Natural killer cell (primary cell): ENCODE data around the gene AKTIP. TPM values are rescaled to one million over a fixed set of nuclear protein-coding genes. Genes with fewer than 3 reads are reported as not detected.
"Not testable (repeated sequence)": the region's sequence is repeated elsewhere in the genome, so short reads cannot be mapped to it uniquely, and the experiment has no call there.

Experiments
- ATAC-seq, 3 donors: fragments of 150-1000 bp in 2 of 3; fragments of 200-7000 bp in 1 of 3; cut with Tn5 transposase; 1 replicate in 1 of 3; 2 replicates in 2 of 3; pipeline ENCODE4 v1.10.0; 2021; ENCODE audit warnings: mild to moderate bottlenecking in 2 of 3, moderate library complexity in 2 of 3
- DNase-seq, 2 donors: peaks; one replicate each; pipeline versions ENCODE4 v3.0.0 to v3.0.0-alpha.2; 2013 to 2021; ENCODE audit warnings: mixed read lengths in 1 of 2
- H3K27ac ChIP-seq: one replicate; pipeline ENCODE4 v1.5.1; 2013; ENCODE audit warnings: mild to moderate bottlenecking, low read length
- H3K27me3 ChIP-seq: one replicate; pipeline ENCODE4 v1.6.1; 2013; ENCODE audit warnings: low read length; ENCODE audit not compliant: control insufficient read depth, insufficient read depth
- H3K36me3 ChIP-seq: one replicate; pipeline ENCODE4 v1.6.1; 2013; ENCODE audit warnings: low read length; ENCODE audit not compliant: control insufficient read depth, insufficient read depth
- H3K4me1 ChIP-seq: one replicate; pipeline ENCODE4 v1.6.1; 2013; ENCODE audit warnings: low read length; ENCODE audit not compliant: control insufficient read depth, insufficient read depth
- H3K4me3 ChIP-seq: one replicate; pipeline ENCODE4 v1.5.1; 2013; ENCODE audit warnings: low read length
- H3K9me3 ChIP-seq: one replicate; pipeline ENCODE4 v1.6.1; 2013; ENCODE audit warnings: low read length; ENCODE audit not compliant: control insufficient read depth, insufficient read depth
- H3K27ac Mint-ChIP-seq, 2 donors: one replicate each; pipeline ENCODE4 v1.8.0; 2022; ENCODE audit warnings: mild to moderate bottlenecking in 2 of 2, mixed read lengths in 2 of 2, moderate library complexity in 1 of 2
- H3K27me3 Mint-ChIP-seq, 2 donors: one replicate each; pipeline ENCODE4 v1.8.0; 2022; ENCODE audit warnings: low read depth in 2 of 2, mixed read lengths in 2 of 2
- H3K36me3 Mint-ChIP-seq: one replicate; pipeline ENCODE4 v1.8.0; 2022; ENCODE audit warnings: mixed read lengths
- H3K4me1 Mint-ChIP-seq, 2 donors: one replicate each; pipeline ENCODE4 v1.8.0; 2022; ENCODE audit warnings: mixed read lengths in 2 of 2
- H3K4me3 Mint-ChIP-seq: one replicate; pipeline ENCODE4 v1.8.0; 2022; ENCODE audit warnings: mild to moderate bottlenecking, moderate library complexity, mixed read lengths
- H3K9me3 Mint-ChIP-seq, 2 donors: one replicate each; pipeline ENCODE4 v1.8.0; 2022; ENCODE audit warnings: mixed read lengths in 2 of 2
- CTCF ChIP-seq: fragments of 200-600 bp; IDR thresholded peaks from one replicate; pipeline ENCODE4 v1.8.0; 2022; ENCODE audit warnings: antibody characterized with exemption
- WGBS: methylation state at CpG from one replicate; pipeline ENCODE4 v1.1.7; 2013; ENCODE audit warnings: missing lambda C conversion rate; ENCODE audit not compliant: insufficient coverage; 5-methylcytosine and 5-hydroxymethylcytosine counted together
- intact Hi-C: fragments of 100-400 bp; cut with micrococcal nuclease; formaldehyde crosslinking; loops from one replicate; pipeline ENCODE4 v1.14.2; 2022
- total RNA-seq, 4 donors: library from RNA; stranded (reverse); fragments of 120-200 nt in 1 of 4; gene quantifications; one replicate each; pipeline versions ENCODE4 v1.2.3 to v1.2.4, GENCODE V29; 2013 to 2022

The AKTIP gene
- total RNA-seq, 3 donors from 2014 or later (not counting 1 experiment from before 2014, with no cell fraction given) = 22.0 to 33.2 (median 23.2) TPM

GRCh38 chr16:53517851-53518250 is 14.8 kb upstream of the AKTIP start:
- Histone ChIP-seq H3K27me3 (no peaks in the 10 kb centered on the region), H3K27ac (no peak overlapping the region), H3K9me3 (no peaks in the 10 kb centered on the region), H3K4me3 (no peak overlapping the region), H3K36me3 (no peaks in the 10 kb centered on the region), H3K4me1 (peaks cover 66% of the 10 kb centered on the region)
- Mint-ChIP-seq H3K27ac (peak overlapping the region; percentile 88 to 93), H3K4me3 (peak overlapping the region; percentile 84), H3K9me3 (no peaks in the 10 kb centered on the region), H3K4me1 (peaks cover 67 to 72% of the 10 kb centered on the region in 2 donors), H3K27me3 (peaks cover under 1 to 2% of the 10 kb centered on the region in 2 donors), H3K36me3 (no peaks in the 10 kb centered on the region)
- no peak for ATAC-seq
- intact Hi-C loops = loop anchor here (1.0 to 10.0 kb wide), 3 partner anchors 15 to 463 kb away; partner anchors contain the start of genes AKTIP, CHD9 and CHD9NB
- no peak for TF ChIP-seq CTCF
- no peak for DNase-seq
- 69% methylated on average over 4 of the region's 4 CpGs for WGBS

GRCh38 chr16:53515811-53516210 is 12.8 kb upstream of the AKTIP start:
- no peak overlapping the region for H3K27ac Mint-ChIP-seq
- Histone ChIP-seq H3K9me3 (no peaks in the 10 kb centered on the region), H3K27me3 (no peaks in the 10 kb centered on the region), H3K27ac (no peak overlapping the region), H3K36me3 (no peaks in the 10 kb centered on the region), H3K4me1 (peaks cover 81% of the 10 kb centered on the region), H3K4me3 (no peak overlapping the region)
- 98% methylated on average over 2 of the region's 2 CpGs for WGBS
- DNase-seq (no peak), ATAC-seq (no peak)
- H3K4me1 Mint-ChIP-seq = peaks cover 86 to 89% of the 10 kb centered on the region in 2 donors
- no peak overlapping the region for H3K4me3 Mint-ChIP-seq
- H3K36me3 Mint-ChIP-seq = no peaks in the 10 kb centered on the region
- TF ChIP-seq CTCF = no peak
- no peaks in the 10 kb centered on the region for H3K9me3 Mint-ChIP-seq
- intact Hi-C loops = loop anchor here (10.0 kb wide), 1 partner anchor 461 kb away; the partner anchor contains the start of genes CHD9 and CHD9NB
- H3K27me3 Mint-ChIP-seq = peaks cover 0 to 2% of the 10 kb centered on the region in 2 donors

GRCh38 chr16:53515259-53515658 is 12.2 kb upstream of the AKTIP start:
- no peaks in the 10 kb centered on the region for H3K9me3 ChIP-seq
- H3K36me3 Mint-ChIP-seq = no peaks in the 10 kb centered on the region
- no peak overlapping the region for H3K4me3 ChIP-seq
- H3K4me1 Mint-ChIP-seq = peaks cover 90 to 92% of the 10 kb centered on the region in 2 donors
- no peak overlapping the region for H3K27ac Mint-ChIP-seq
- no peak for TF ChIP-seq CTCF
- H3K9me3 Mint-ChIP-seq = no peaks in the 10 kb centered on the region
- no peaks in the 10 kb centered on the region for H3K36me3 ChIP-seq
- intact Hi-C loops = loop anchor here (10.0 kb wide), 1 partner anchor 460 kb away; the partner anchor contains the start of genes CHD9 and CHD9NB
- 87% methylated on average over 6 of the region's 6 CpGs for WGBS
- DNase-seq (no peak), ATAC-seq (no peak)
- H3K27ac ChIP-seq = no peak overlapping the region
- no peaks in the 10 kb centered on the region for H3K27me3 ChIP-seq
- peaks cover 0 to 2% of the 10 kb centered on the region in 2 donors for H3K27me3 Mint-ChIP-seq
- H3K4me1 ChIP-seq = peaks cover 82% of the 10 kb centered on the region
- peak overlapping the region; percentile 47 for H3K4me3 Mint-ChIP-seq

- peaks cover 63% of the 10 kb centered on the region for H3K4me1 ChIP-seq
- Mint-ChIP-seq H3K27ac (peak overlapping the region; percentile 30 to 46), H3K4me1 (peaks cover 67 to 68% of the 10 kb centered on the region in 2 donors)
- ATAC-seq, H3K27me3 ChIP-seq, H3K9me3 Mint-ChIP-seq, H3K4me3 ChIP-seq, H3K36me3 Mint-ChIP-seq, H3K36me3 ChIP-seq, DNase-seq, H3K27me3 Mint-ChIP-seq, H3K4me3 Mint-ChIP-seq, H3K9me3 ChIP-seq, H3K27ac ChIP-seq: not testable (repeated sequence)
- intact Hi-C loops = loop anchor here (10.0 kb wide), 1 partner anchor 458 kb away; the partner anchor contains the start of genes CHD9 and CHD9NB
- 67% methylated on average over 1 of the region's 1 CpG for WGBS
These were observed 9.8 kb upstream of the AKTIP start for GRCh38 chr16:53512795-53513194.
